Stimulated activated CD8-positive, alpha-beta memory T cell treated with anti-CD3 and anti-CD28 coated beads, Interleukin-12 subunit alpha, Interleukin-12 subunit beta, amount 100 ng/mL, for 4 hours (primary cell): ENCODE results near the gene ICAM3.
"Not testable (repeated sequence)": the region's sequence is repeated elsewhere in the genome, so short reads cannot be mapped to it uniquely, and the experiment has no call there.

Experiments used
- DNase-seq: peaks from one replicate; pipeline ENCODE4 v3.0.0-alpha.2; 2020; ENCODE audit warnings: low read depth

ICAM3 gene

GRCh38 chr19:10346509-10346908, 7.1 kb upstream of the ICAM3 start:
- DNase-seq = no peak

GRCh38 chr19:10344780-10345179, 5.4 kb upstream of the ICAM3 start:
- DNase-seq = no peak

GRCh38 chr19:10343495-10343894, 4.1 kb upstream of the ICAM3 start:
- DNase-seq = no peak

- no peak for DNase-seq
Measured at GRCh38 chr19:10339977-10340376, 553 bp upstream of the ICAM3 start.

- no peak for DNase-seq
Measured at GRCh38 chr19:10338940-10339339, 484 bp downstream of the ICAM3 start.

- DNase-seq = not testable (repeated sequence)
Measured at GRCh38 chr19:10336725-10337124, 2.7 kb downstream of the ICAM3 start.

- DNase-seq = no peak
Measured at GRCh38 chr19:10335352-10335985, 4.0 kb downstream of the ICAM3 start.

- no peak for DNase-seq
Measured at GRCh38 chr19:10334588-10335351, 4.7 kb downstream of the ICAM3 start.

GRCh38 chr19:10333758-10334587, 5.5 kb downstream of the ICAM3 start:
- DNase-seq = no peak

GRCh38 chr19:10332965-10333757, 6.3 kb downstream of the ICAM3 start, which contains the start of gene RAVER1:
RAVER1 (minus strand) TSS chr19:10333529; CDS start chr19:10333507, 22 bp downstream.
- DNase-seq = peak; percentile 97

- DNase-seq = no peak
Measured at GRCh38 chr19:10332158-10332964, 7.1 kb downstream of the ICAM3 start.

- no peak for DNase-seq
Measured at GRCh38 chr19:10329555-10329954, 9.9 kb downstream of the ICAM3 start.

GRCh38 chr19:10328558-10329429, 10.6 kb downstream of the ICAM3 start:
- no peak for DNase-seq

GRCh38 chr19:10327793-10328192, 11.6 kb downstream of the ICAM3 start:
- no peak for DNase-seq

- DNase-seq = no peak
Measured at GRCh38 chr19:10325732-10326131, 13.7 kb downstream of the ICAM3 start.

GRCh38 chr19:10321874-10322835, 17.3 kb downstream of the ICAM3 start:
- no peak for DNase-seq

- DNase-seq = no peak
Measured at GRCh38 chr19:10321417-10321797, 18.0 kb downstream of the ICAM3 start.

GRCh38 chr19:10320602-10321416, 18.6 kb downstream of the ICAM3 start:
- DNase-seq = no peak
